CD4-positive, alpha-beta T cell treated with Interleukin-4 for 1 hour (primary cell): ENCODE results near the gene KIF25.

ENCODE experiments used
- DNase-seq, 2 donors: peaks; one replicate each; pipeline ENCODE4 v3.0.0-alpha.2; 2020 to 2022

The KIF25 gene

GRCh38 chr6:167997642-167998041 is at the start of gene KIF25:
TSS of gene KIF25 (plus strand) at chr6:167997671. CDS start at chr6:168029586, 31,915 bp downstream.
- no peak for DNase-seq

GRCh38 chr6:167947716-167948115 is 49.8 kb upstream of the KIF25 start:
- no peak for DNase-seq

GRCh38 chr6:167948716-167949115 is 48.8 kb upstream of the KIF25 start:
- no peak for DNase-seq

GRCh38 chr6:167949121-167949684 is 48.3 kb upstream of the KIF25 start:
- no peak for DNase-seq

- no peak for DNase-seq
Observed at GRCh38 chr6:167951781-167952511, 45.5 kb upstream of the KIF25 start.

GRCh38 chr6:167952512-167952859 is 45.0 kb upstream of the KIF25 start:
- DNase-seq = no peak

GRCh38 chr6:167953551-167953950 is 43.9 kb upstream of the KIF25 start:
- no peak for DNase-seq

- DNase-seq = no peak
Observed at GRCh38 chr6:167954151-167954550, 43.3 kb upstream of the KIF25 start.

GRCh38 chr6:167956491-167956890 is 41.0 kb upstream of the KIF25 start:
- no peak for DNase-seq

GRCh38 chr6:167956983-167957492 is 40.4 kb upstream of the KIF25 start:
- no peak for DNase-seq

GRCh38 chr6:167957626-167958025 is 39.8 kb upstream of the KIF25 start:
- DNase-seq = no peak

- DNase-seq = no peak
Observed at GRCh38 chr6:167960579-167960978, 36.9 kb upstream of the KIF25 start.

GRCh38 chr6:167962711-167963110 is 34.8 kb upstream of the KIF25 start:
- DNase-seq = no peak

- DNase-seq = no peak
Observed at GRCh38 chr6:167963589-167964057, 33.8 kb upstream of the KIF25 start.

GRCh38 chr6:167965592-167966539 is 31.6 kb upstream of the KIF25 start:
- no peak for DNase-seq

- no peak for DNase-seq
Observed at GRCh38 chr6:167966540-167966905, 30.9 kb upstream of the KIF25 start.

- DNase-seq = no peak
Observed at GRCh38 chr6:167968091-167968490, 29.4 kb upstream of the KIF25 start.

GRCh38 chr6:167970230-167970629 is 27.2 kb upstream of the KIF25 start:
- DNase-seq = no peak

- no peak for DNase-seq
Observed at GRCh38 chr6:167972193-167972592, 25.3 kb upstream of the KIF25 start.

GRCh38 chr6:167973148-167973885 is 24.2 kb upstream of the KIF25 start:
- DNase-seq = no peak

GRCh38 chr6:167974640-167975344 is 22.7 kb upstream of the KIF25 start:
- DNase-seq = no peak

GRCh38 chr6:167975458-167975857 is 22.0 kb upstream of the KIF25 start:
- no peak for DNase-seq
